B cell (primary cell): ENCODE measurements around the gene GPR4. TPM values are rescaled to one million over a fixed set of nuclear protein-coding genes. Genes with fewer than 3 reads are reported as not detected.

Source experiments
- ATAC-seq: fragments of 200-7000 bp; cut with Tn5 transposase; one replicate; pipeline ENCODE4 v1.10.0; 2021; ENCODE audit warnings: low read depth, mild to moderate bottlenecking, moderate number of reproducible peaks, moderate library complexity
- CTCF ChIA-PET: fragments of 350-600 bp; sonication (Branson Sonifier 250); formaldehyde crosslinking; loops from one replicate; lab custom pipeline; 2021; ENCODE audit warnings: antibody characterized with exemption, inconsistent platforms; lab: Charles Lee
- POLR2A ChIA-PET: fragments of 350-600 bp; sonication (Branson Sonifier 250); formaldehyde crosslinking; loops from one replicate; lab custom pipeline; 2021; ENCODE audit warnings: antibody characterized with exemption; lab: Charles Lee
- DNase-seq: peaks from one replicate; pipeline ENCODE4 v3.0.0; 2013
- H2AFZ ChIP-seq: 2 replicates; pipeline ENCODE4 v1.6.1; 2012; ENCODE audit warnings: mild to moderate bottlenecking, low read depth, low read length; ENCODE audit not compliant: insufficient read depth, poor library complexity, severe bottlenecking
- H3K27ac ChIP-seq, 2 donors: 1 replicate in 1 of 2; 2 replicates in 1 of 2; pipeline ENCODE4 v1.5.1; 2012 to 2013; ENCODE audit warnings: low read length in 2 of 2, mild to moderate bottlenecking in 2 of 2, moderate library complexity in 1 of 2
- H3K27me3 ChIP-seq, 4 experiments: fragments of 200-600 bp in 1 of 4; sonication (generic) in 1 of 4; replicated peaks in 1 of 4; 1 replicate in 2 of 4; 2 replicates in 2 of 4; pipeline versions ENCODE4 v1.6.1 to v1.7.0; 2013 to 2016; ENCODE audit warnings: low read length in 3 of 4, mild to moderate bottlenecking in 2 of 4, mixed read lengths in 1 of 4, moderate library complexity in 1 of 4; ENCODE audit not compliant: insufficient read depth in 4 of 4, control insufficient read depth in 3 of 4; ENCODE audit errors: control extremely low read depth in 1 of 4
- H3K36me3 ChIP-seq, 2 experiments: replicated peaks in 1 of 2; 1 replicate in 1 of 2; 2 replicates in 1 of 2; pipeline versions ENCODE4 v1.6.1 to v1.7.1; 2013; ENCODE audit warnings: low read length in 1 of 2; ENCODE audit not compliant: insufficient read depth in 2 of 2, control insufficient read depth in 1 of 2; ENCODE audit errors: control extremely low read depth in 1 of 2, extremely low read depth in 1 of 2
- H3K4me1 ChIP-seq, 2 donors: fragments of 200-600 bp in 1 of 2; sonication (generic) in 1 of 2; 1 replicate in 1 of 2; 2 replicates in 1 of 2; pipeline versions ENCODE4 v1.5.1 to v1.6.1; 2013 to 2017; ENCODE audit warnings: low read length in 2 of 2; ENCODE audit not compliant: control insufficient read depth in 2 of 2, insufficient read depth in 2 of 2
- H3K4me2 ChIP-seq: replicated peaks from 2 replicates; pipeline ENCODE3; 2012; ENCODE audit warnings: mild to moderate bottlenecking, low read depth, low read length; ENCODE audit not compliant: poor library complexity, severe bottlenecking
- H3K4me3 ChIP-seq, 5 experiments: fragments of 200-600 bp in 1 of 5; sonication (generic) in 1 of 5; 1 replicate in 3 of 5; 2 replicates in 2 of 5; pipeline versions ENCODE4 v1.5.1 to v1.7.0; 2011 to 2016; ENCODE audit warnings: low read length in 4 of 5, mild to moderate bottlenecking in 4 of 5, low read depth in 2 of 5, control low read depth in 1 of 5, moderate library complexity in 1 of 5; ENCODE audit not compliant: insufficient read depth in 1 of 5; ENCODE audit errors: control extremely low read depth in 1 of 5, extremely low read depth in 1 of 5
- H3K79me2 ChIP-seq: fragments of 200-600 bp; sonication (generic); one replicate; pipeline ENCODE4 v1.6.0; 2016; ENCODE audit warnings: low read length; ENCODE audit not compliant: control insufficient read depth, insufficient read depth
- H3K9ac ChIP-seq: fragments of 200-600 bp; sonication (generic); 2 replicates; pipeline ENCODE4 v1.6.1; 2017; ENCODE audit warnings: mild to moderate bottlenecking, low read length, moderate library complexity
- H3K9me3 ChIP-seq, 3 donors: one replicate each; pipeline versions ENCODE4 v1.6.1 to v1.7.1; 2013; ENCODE audit warnings: low read length in 2 of 3; ENCODE audit not compliant: control insufficient read depth in 2 of 3, insufficient read depth in 1 of 3; ENCODE audit errors: control extremely low read depth in 1 of 3
- H4K20me1 ChIP-seq: 2 replicates; pipeline ENCODE4 v1.6.0; 2012; ENCODE audit warnings: mild to moderate bottlenecking, low read length; ENCODE audit not compliant: insufficient read depth, control insufficient read depth, poor library complexity, severe bottlenecking
- H3K27ac Mint-ChIP-seq: one replicate; pipeline ENCODE4 v1.8.0; 2021; ENCODE audit warnings: mixed read lengths
- H3K27me3 Mint-ChIP-seq: one replicate; pipeline ENCODE4 v1.8.0; 2021; ENCODE audit warnings: mixed read lengths
- H3K4me1 Mint-ChIP-seq: one replicate; pipeline ENCODE4 v1.8.0; 2021; ENCODE audit warnings: mixed read lengths
- H3K4me3 Mint-ChIP-seq: one replicate; pipeline ENCODE4 v1.8.0; 2021; ENCODE audit warnings: mixed read lengths
- H3K9me3 Mint-ChIP-seq: one replicate; pipeline ENCODE4 v1.8.0; 2022; ENCODE audit warnings: mixed read lengths; ENCODE audit not compliant: insufficient read depth
- EZH2 ChIP-seq: IDR thresholded peaks from 2 replicates; pipeline ENCODE4 v1.6.1; 2012; ENCODE audit warnings: borderline replicate concordance, low read depth, mild to moderate bottlenecking, moderate library complexity, low read length; ENCODE audit not compliant: insufficient read depth, poor library complexity, severe bottlenecking
- WGBS: methylation state at CpG from one replicate; pipeline ENCODE4 v1.1.5; 2013; ENCODE audit warnings: missing lambda C conversion rate; ENCODE audit not compliant: insufficient coverage; 5-methylcytosine and 5-hydroxymethylcytosine counted together
- intact Hi-C: fragments of 100-400 bp; cut with micrococcal nuclease; formaldehyde crosslinking; loops from one replicate; pipeline ENCODE4 v1.10.0; 2022
- polyA plus RNA-seq: library from polyadenylated mRNA; depleted of rRNA; stranded (reverse); fragments of >200 nt; gene quantifications from 2 replicates; pipeline ENCODE4 v1.2.3, GENCODE V29; 2012
- total RNA-seq, 2 donors: library from RNA; stranded (reverse); fragments of 120-200 nt in 1 of 2; gene quantifications; 1 replicate in 1 of 2; 2 replicates in 1 of 2; pipeline versions ENCODE4 v1.2.3 to v1.2.4, GENCODE V29; 2013 to 2022
- TF ChIP-seq, protein P1 (sequence below): fragments of 200-600 bp; IDR thresholded peaks from one replicate; pipeline ENCODE4 v1.8.0; 2022; ENCODE audit warnings: antibody characterized with exemption, mild to moderate bottlenecking

Gene GPR4
- total and polyA plus RNA-seq, 2 donors (not counting 1 experiment from before 2014, with no cell fraction given), result not detected

DNA sequence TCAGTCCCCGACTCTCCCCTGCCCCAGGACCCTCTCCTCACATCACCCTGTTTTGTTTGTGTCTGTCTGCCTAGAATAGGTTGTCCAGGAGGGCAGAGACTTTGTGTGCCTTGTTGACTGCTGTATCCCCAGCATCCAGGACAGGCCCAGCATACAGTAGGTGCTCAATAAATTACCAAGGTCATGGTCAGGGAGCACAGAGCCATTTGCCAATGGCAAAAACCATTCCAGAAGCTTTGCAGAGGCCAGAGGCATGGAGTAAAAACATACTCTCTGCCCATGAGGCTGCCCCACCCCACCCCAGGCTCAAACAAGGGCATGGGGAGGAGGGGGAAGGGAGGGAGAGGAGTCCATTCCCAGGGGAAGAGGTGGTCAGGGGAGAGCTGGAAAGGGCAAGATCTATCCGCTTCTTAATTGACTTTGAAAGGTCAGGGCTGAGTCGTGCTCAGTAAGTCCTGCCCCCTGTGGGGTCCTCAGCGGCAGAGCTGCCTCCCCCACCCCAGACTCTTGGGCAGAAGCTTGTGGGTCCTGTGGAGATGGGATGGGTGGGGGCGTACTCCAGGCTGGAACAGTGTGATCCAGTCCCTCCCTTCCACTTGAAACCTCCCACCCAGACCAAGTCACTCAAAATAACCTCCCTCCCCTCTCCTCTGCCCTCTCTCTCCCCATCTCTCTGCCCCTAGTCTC is 4.4 kb downstream of the GPR4 start:
- Histone ChIP-seq H3K9ac (no peak overlapping the region), H3K4me2 (peak overlapping the region; percentile 56), H4K20me1 (no peaks in the 10 kb centered on the region), H3K4me1 (peaks cover 29 to 50% of the 10 kb centered on the region in 2 donors), H2AFZ (peak overlapping the region; percentile 36), H3K79me2 (no peaks in the 10 kb centered on the region), H3K9me3 (peaks cover 0 to 14% (median 0%) of the 10 kb centered on the region in 3 donors), H3K27me3 (peaks cover 0 to 71% (median 47%) of the 10 kb centered on the region in 4 experiments), H3K4me3 (no peak overlapping the region), H3K27ac (no peak overlapping the region), H3K36me3 (no peaks in the 10 kb centered on the region)
- intact Hi-C loops, result no loop called here
- H3K4me1 Mint-ChIP-seq, result peaks cover 38% of the 10 kb centered on the region
- no peak for DNase-seq
- H3K27ac Mint-ChIP-seq, result no peak overlapping the region
- TF ChIP-seq EZH2, result no peak
- TF ChIP-seq, protein P1, sequence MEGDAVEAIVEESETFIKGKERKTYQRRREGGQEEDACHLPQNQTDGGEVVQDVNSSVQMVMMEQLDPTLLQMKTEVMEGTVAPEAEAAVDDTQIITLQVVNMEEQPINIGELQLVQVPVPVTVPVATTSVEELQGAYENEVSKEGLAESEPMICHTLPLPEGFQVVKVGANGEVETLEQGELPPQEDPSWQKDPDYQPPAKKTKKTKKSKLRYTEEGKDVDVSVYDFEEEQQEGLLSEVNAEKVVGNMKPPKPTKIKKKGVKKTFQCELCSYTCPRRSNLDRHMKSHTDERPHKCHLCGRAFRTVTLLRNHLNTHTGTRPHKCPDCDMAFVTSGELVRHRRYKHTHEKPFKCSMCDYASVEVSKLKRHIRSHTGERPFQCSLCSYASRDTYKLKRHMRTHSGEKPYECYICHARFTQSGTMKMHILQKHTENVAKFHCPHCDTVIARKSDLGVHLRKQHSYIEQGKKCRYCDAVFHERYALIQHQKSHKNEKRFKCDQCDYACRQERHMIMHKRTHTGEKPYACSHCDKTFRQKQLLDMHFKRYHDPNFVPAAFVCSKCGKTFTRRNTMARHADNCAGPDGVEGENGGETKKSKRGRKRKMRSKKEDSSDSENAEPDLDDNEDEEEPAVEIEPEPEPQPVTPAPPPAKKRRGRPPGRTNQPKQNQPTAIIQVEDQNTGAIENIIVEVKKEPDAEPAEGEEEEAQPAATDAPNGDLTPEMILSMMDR, result no peak
- no CpG with 5 or more reads among the region's 5 CpGs for WGBS
- no peaks in the 10 kb centered on the region for H3K9me3 Mint-ChIP-seq
- peaks cover 68% of the 10 kb centered on the region for H3K27me3 Mint-ChIP-seq
- POLR2A ChIA-PET, result interaction anchor here (0.5 kb wide), 1 partner anchor 107 kb away, joined by 4 read pairs; no protein-coding TSS in a partner anchor
- CTCF ChIA-PET, result interaction anchor here (0.9 to 1.6 kb wide), 4 partner anchors 15 to 119 kb away, joined by 3 to 5 read pairs (median 3); no protein-coding TSS in a partner anchor
- no peak for ATAC-seq
- peak overlapping the region; percentile 68 for H3K4me3 Mint-ChIP-seq

DNA sequence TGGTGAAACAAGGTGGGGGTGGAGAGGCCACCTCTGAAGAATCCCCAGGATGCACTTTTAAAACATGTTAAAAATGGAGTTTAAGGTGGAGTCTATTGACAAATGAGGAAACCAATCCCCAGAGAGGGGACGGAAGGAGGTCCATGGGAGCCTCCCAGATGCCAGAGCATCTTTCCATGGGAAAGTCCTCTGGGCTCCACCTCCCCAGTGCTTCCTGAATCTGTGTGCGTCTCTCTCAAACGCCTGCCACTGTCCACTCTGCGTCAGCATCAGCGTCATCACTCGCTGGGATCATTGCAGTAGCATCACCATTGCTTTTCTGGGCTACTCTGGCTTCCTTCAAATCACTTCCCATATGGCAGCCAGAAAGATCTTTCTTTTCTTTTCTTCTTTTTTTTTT is 6.2 kb downstream of the GPR4 start:
- WGBS, result 88% methylated on average over 6 of the region's 6 CpGs
- Histone ChIP-seq H4K20me1 (no peaks in the 10 kb centered on the region), H3K79me2 (no peaks in the 10 kb centered on the region), H3K4me2 (no peak overlapping the region), H3K4me1 (peaks cover 24 to 34% of the 10 kb centered on the region in 2 donors), H3K4me3 (no peak overlapping the region), H3K9ac (no peak overlapping the region), H3K27ac (no peak overlapping the region), H3K9me3 (peaks cover 0 to 15% (median 0%) of the 10 kb centered on the region in 3 donors), H3K27me3 (peaks cover 0 to 68% (median 34%) of the 10 kb centered on the region in 4 experiments), H3K36me3 (no peaks in the 10 kb centered on the region), H2AFZ (no peak overlapping the region)
- ATAC-seq, result no peak
- DNase-seq, result no peak
- Mint-ChIP-seq H3K4me1 (peaks cover 30% of the 10 kb centered on the region), H3K9me3 (no peaks in the 10 kb centered on the region), H3K27ac (no peak overlapping the region), H3K27me3 (peaks cover 70% of the 10 kb centered on the region), H3K4me3 (no peak overlapping the region)
- POLR2A ChIA-PET, result interaction anchor here (0.7 kb wide), 1 partner anchor 36 kb away, joined by 4 read pairs; no protein-coding TSS in a partner anchor
- intact Hi-C loops, result no loop called here
- no peak for TF ChIP-seq EZH2
- TF ChIP-seq, protein P1, result no peak
- CTCF ChIA-PET, result no interaction called here
